Panc1 (cell line): ENCODE data around the gene SIM2.

Experiments
- POLR2AphosphoS5 ChIP-seq: IDR thresholded peaks from 2 replicates; pipeline ENCODE4 v1.6.1; 2012; ENCODE audit warnings: mild to moderate bottlenecking, low read depth, low read length, moderate library complexity
- REST ChIP-seq, 2 experiments: IDR thresholded peaks; 2 replicates each; pipeline ENCODE4 v1.6.1; 2011 to 2012; ENCODE audit warnings: low read depth in 2 of 2, control low read depth in 1 of 2, low read length in 1 of 2, mild to moderate bottlenecking in 1 of 2, moderate library complexity in 1 of 2; ENCODE audit not compliant: insufficient read depth in 1 of 2
- SIN3A ChIP-seq: IDR thresholded peaks from 2 replicates; pipeline ENCODE4 v1.6.1; 2012; ENCODE audit warnings: low read depth, mild to moderate bottlenecking, low read length, moderate library complexity, borderline replicate concordance; ENCODE audit not compliant: insufficient read depth
- TCF7L2 ChIP-seq: IDR thresholded peaks from 2 replicates; pipeline ENCODE4 v1.6.1; 2011; ENCODE audit warnings: mild to moderate bottlenecking, low read depth, low read length, inconsistent platforms
- TF ChIP-seq, protein P1 (sequence below): fragments of 450-650 bp; IDR thresholded peaks from 2 replicates; pipeline ENCODE4 v1.5.1; 2017; ENCODE audit warnings: mild to moderate bottlenecking

- TF ChIP-seq, protein P1, sequence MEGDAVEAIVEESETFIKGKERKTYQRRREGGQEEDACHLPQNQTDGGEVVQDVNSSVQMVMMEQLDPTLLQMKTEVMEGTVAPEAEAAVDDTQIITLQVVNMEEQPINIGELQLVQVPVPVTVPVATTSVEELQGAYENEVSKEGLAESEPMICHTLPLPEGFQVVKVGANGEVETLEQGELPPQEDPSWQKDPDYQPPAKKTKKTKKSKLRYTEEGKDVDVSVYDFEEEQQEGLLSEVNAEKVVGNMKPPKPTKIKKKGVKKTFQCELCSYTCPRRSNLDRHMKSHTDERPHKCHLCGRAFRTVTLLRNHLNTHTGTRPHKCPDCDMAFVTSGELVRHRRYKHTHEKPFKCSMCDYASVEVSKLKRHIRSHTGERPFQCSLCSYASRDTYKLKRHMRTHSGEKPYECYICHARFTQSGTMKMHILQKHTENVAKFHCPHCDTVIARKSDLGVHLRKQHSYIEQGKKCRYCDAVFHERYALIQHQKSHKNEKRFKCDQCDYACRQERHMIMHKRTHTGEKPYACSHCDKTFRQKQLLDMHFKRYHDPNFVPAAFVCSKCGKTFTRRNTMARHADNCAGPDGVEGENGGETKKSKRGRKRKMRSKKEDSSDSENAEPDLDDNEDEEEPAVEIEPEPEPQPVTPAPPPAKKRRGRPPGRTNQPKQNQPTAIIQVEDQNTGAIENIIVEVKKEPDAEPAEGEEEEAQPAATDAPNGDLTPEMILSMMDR = no peak
- no peak for TF ChIP-seq TCF7L2
- no peak for TF ChIP-seq SIN3A
- no peak for TF ChIP-seq POLR2AphosphoS5
- no peak for TF ChIP-seq REST (IDR thresholded peaks at IDR 0.05; ENCODE audit: insufficient read depth in 1 of 2, low read depth in 2 of 2, low read length in 1 of 2)
Observed at GRCh38 chr21:36657999-36658398, 40.9 kb upstream of the SIM2 start.
